ENCODE results near the gene ENPP7. TPM values are rescaled to one million over a fixed set of nuclear protein-coding genes. Genes with fewer than 3 reads are reported as not detected.

Gene ENPP7
- total RNA-seq, 1 donor from 2014 or later, result not detected

GRCh38 chr17:79758271-79758670 lies 27.5 kb downstream of the ENPP7 start:
- H3K4me3 Mint-ChIP-seq (ENCODE audit: unreplicated experiment), result no peak overlapping the region
- no peaks in the 10 kb centered on the region for H3K36me3 Mint-ChIP-seq (ENCODE audit: low read depth, unreplicated experiment)
- no peak for DNase-seq (ENCODE audit: low spot score)
- no peaks in the 10 kb centered on the region for H3K27me3 Mint-ChIP-seq (ENCODE audit: unreplicated experiment)
- TF ChIP-seq CTCF (IDR thresholded peaks at IDR 0.05; ENCODE audit: unreplicated experiment), result no peak
- no peaks in the 10 kb centered on the region for H3K9me3 Mint-ChIP-seq (ENCODE audit: unreplicated experiment)
- H3K27ac Mint-ChIP-seq (ENCODE audit: unreplicated experiment), result no peak overlapping the region
- no peaks in the 10 kb centered on the region for H3K4me1 Mint-ChIP-seq (ENCODE audit: unreplicated experiment)

GRCh38 chr17:79760197-79760906 lies 29.6 kb downstream of the ENPP7 start:
- Mint-ChIP-seq H3K9me3 (ENCODE audit: unreplicated experiment) (no peaks in the 10 kb centered on the region), H3K36me3 (ENCODE audit: low read depth, unreplicated experiment) (no peaks in the 10 kb centered on the region), H3K27ac (ENCODE audit: unreplicated experiment) (no peak overlapping the region), H3K4me3 (ENCODE audit: unreplicated experiment) (no peak overlapping the region), H3K4me1 (ENCODE audit: unreplicated experiment) (no peaks in the 10 kb centered on the region), H3K27me3 (ENCODE audit: unreplicated experiment) (no peaks in the 10 kb centered on the region)
- DNase-seq (ENCODE audit: low spot score), result no peak
- no peak for TF ChIP-seq CTCF (IDR thresholded peaks at IDR 0.05; ENCODE audit: unreplicated experiment)

- Mint-ChIP-seq H3K4me1 (ENCODE audit: unreplicated experiment) (no peaks in the 10 kb centered on the region), H3K27me3 (ENCODE audit: unreplicated experiment) (no peaks in the 10 kb centered on the region), H3K27ac (ENCODE audit: unreplicated experiment) (no peak overlapping the region), H3K36me3 (ENCODE audit: low read depth, unreplicated experiment) (no peaks in the 10 kb centered on the region), H3K9me3 (ENCODE audit: unreplicated experiment) (no peaks in the 10 kb centered on the region), H3K4me3 (ENCODE audit: unreplicated experiment) (no peak overlapping the region)
- TF ChIP-seq CTCF (IDR thresholded peaks at IDR 0.05; ENCODE audit: unreplicated experiment), result no peak
- no peak for DNase-seq (ENCODE audit: low spot score)
These were observed 31.3 kb downstream of the ENPP7 start for GRCh38 chr17:79761894-79762589.

GRCh38 chr17:79765708-79766107 lies 35.0 kb downstream of the ENPP7 start:
- Mint-ChIP-seq H3K27ac (ENCODE audit: unreplicated experiment) (no peak overlapping the region), H3K36me3 (ENCODE audit: low read depth, unreplicated experiment) (no peaks in the 10 kb centered on the region), H3K9me3 (ENCODE audit: unreplicated experiment) (no peaks in the 10 kb centered on the region), H3K4me1 (ENCODE audit: unreplicated experiment) (no peaks in the 10 kb centered on the region), H3K4me3 (ENCODE audit: unreplicated experiment) (no peak overlapping the region), H3K27me3 (ENCODE audit: unreplicated experiment) (no peaks in the 10 kb centered on the region)
- no peak for DNase-seq (ENCODE audit: low spot score)
- no peak for TF ChIP-seq CTCF (IDR thresholded peaks at IDR 0.05; ENCODE audit: unreplicated experiment)
